Diencephalon (tissue), 1 donor: Measurements from ENCODE around the gene BOLA3. TPM values are rescaled to one million over a fixed set of nuclear protein-coding genes. Genes with fewer than 3 reads are reported as not detected.

Experiments
- total RNA-seq: library from RNA; depleted of rRNA; stranded (reverse); fragments of >200 nt; gene quantifications from one replicate; pipeline ENCODE4 v1.2.3, GENCODE V29; 2014

The BOLA3 gene
- total RNA-seq = 45.2 TPM

DNA sequence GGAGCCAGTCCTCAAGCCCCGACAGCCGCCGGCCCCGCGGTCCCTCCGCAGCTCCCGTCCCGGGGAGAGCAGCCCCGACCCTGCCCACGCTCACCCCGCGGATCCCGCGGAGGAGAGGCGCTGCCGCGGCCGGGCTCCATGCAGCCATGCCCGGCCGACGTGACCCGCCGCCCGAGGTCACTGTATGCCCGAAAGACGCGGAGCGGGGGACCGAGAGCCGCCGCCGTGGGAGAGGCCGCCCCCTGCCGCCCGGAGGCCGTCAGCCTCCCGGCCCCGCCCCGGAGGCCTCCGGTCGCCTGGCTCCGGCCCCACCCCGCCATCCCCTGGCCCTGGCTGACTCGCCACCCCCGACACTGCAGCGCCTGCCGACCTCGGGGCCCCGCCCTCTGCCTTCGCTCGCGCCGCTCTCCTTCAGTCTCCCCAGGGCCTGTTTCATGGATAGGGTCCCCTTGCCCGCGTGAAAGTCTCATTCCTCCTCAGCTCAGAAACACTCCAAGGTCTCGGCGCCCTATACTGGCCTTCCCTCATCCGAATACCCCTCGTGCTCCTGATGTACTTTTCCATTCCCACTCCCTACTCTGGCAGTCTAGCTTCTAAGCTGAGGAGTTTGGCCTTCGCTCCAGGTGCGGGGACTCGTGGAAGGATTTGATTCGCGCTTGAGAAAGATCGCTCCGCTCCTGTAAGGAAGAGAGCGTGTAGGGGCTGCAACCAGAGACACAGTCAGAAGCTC is at the start of gene BOLA3:
Gene BOLA3 (minus strand): TSS at position 186 of the 730 bp plus-strand sequence. CDS start 38 bp downstream, at position 148.

DNA sequence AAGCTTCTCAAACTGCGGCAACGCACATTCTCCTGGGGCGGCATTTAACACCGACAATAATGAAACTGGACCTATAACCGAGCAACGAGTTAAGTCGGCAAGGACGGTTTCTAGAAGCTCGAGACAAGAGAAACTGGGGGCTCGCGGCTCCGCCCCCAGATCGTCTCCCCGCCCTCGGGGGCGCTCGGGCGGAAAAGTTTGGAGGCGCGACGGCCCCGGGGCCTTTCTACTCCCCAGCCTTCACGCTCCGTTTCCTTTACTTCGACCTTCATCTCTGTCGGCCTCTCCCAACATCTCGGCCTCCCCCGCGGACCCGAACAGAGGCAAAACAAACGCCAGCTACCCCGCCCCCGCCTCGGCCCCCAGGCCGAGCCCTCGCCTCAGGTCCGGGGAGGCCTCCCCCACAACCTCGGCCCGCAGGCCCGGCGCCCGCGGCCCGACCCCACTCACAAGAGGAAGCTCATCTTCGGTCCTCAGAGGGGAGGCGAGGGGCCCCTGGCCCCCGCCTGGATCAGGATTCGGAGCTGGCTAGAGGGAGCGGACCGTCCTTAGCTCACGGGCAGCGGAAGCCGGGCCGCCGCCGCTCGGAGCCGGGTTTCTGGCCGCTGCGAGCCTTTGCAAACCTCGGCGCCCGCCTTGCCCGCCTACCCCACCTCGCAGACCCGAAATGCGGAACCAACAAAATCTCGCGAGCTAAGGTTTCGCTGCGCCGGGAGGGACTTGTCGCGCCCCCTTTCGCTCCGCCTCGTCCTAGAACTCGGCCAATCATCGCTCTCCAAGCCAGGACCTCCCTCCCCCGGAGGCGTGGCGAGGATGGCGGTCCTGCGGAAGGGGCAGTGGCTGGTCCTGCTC is 30.7 kb upstream of the BOLA3 start, which contains the start of gene MOB1A:
Gene MOB1A (minus strand): TSS at position 669 of the 852 bp plus-strand sequence. CDS start 205 bp downstream, at position 464.

Other genes with a start within 250 kb of the BOLA3 start
- 57.9 TPM for gene DGUOK, start 221.0 kb downstream of the BOLA3 start, total RNA-seq
- 18.9 TPM for gene TET3, start 163.0 kb downstream of the BOLA3 start, total RNA-seq
- 52.4 TPM for gene MOB1A, start 31.0 kb upstream of the BOLA3 start, total RNA-seq
- 31.1 TPM for gene MTHFD2, start 50.7 kb upstream of the BOLA3 start, total RNA-seq
- 3.2 TPM for gene SLC4A5, start 195.5 kb upstream of the BOLA3 start, total RNA-seq
- 159 TPM for gene DCTN1, start 232.4 kb upstream of the BOLA3 start, total RNA-seq